Sigmoid colon (tissue), 7 donors: ENCODE measurements around the gene CYP2A13. TPM values are rescaled to one million over a fixed set of nuclear protein-coding genes. Genes with fewer than 3 reads are reported as not detected.
"Not testable (repeated sequence)": the region's sequence is repeated elsewhere in the genome, so short reads cannot be mapped to it uniquely, and the experiment has no call there.

Source experiments
- DNase-seq: peaks from one replicate; pipeline ENCODE4 v3.0.0-alpha.2; 2019
- H3K27ac ChIP-seq, 4 donors: fragments of 200-600 bp; sonication (generic); one replicate each; pipeline ENCODE4 v1.5.1; 2016 to 2019; ENCODE audit warnings: mild to moderate bottlenecking in 1 of 4
- H3K27me3 ChIP-seq, 3 donors: fragments of 200-600 bp; sonication (generic); one replicate each; pipeline ENCODE4 v1.5.1; 2019; ENCODE audit warnings: mild to moderate bottlenecking in 1 of 3
- H3K36me3 ChIP-seq, 4 donors: fragments of 200-600 bp; sonication (generic); one replicate each; pipeline ENCODE4 v1.5.1; 2016 to 2019
- H3K4me1 ChIP-seq, 4 donors: fragments of 200-600 bp; sonication (generic); one replicate each; pipeline ENCODE4 v1.5.1; 2017 to 2019
- H3K4me3 ChIP-seq, 4 donors: fragments of 200-600 bp; sonication (generic); one replicate each; pipeline ENCODE4 v1.5.1; 2017 to 2019; ENCODE audit warnings: mild to moderate bottlenecking in 2 of 4, moderate library complexity in 1 of 4
- H3K9me3 ChIP-seq, 4 donors: fragments of 200-600 bp in 3 of 4; sonication (generic) in 3 of 4; one replicate each; pipeline versions ENCODE4 v1.5.1 to v1.6.1; 2013 to 2019
- EP300 ChIP-seq, 4 donors: sonication (generic); formaldehyde crosslinking; IDR thresholded peaks; one replicate each; pipeline ENCODE4 v1.6.1; 2017; ENCODE audit warnings: antibody characterized with exemption in 4 of 4
- POLR2A ChIP-seq, 2 donors: fragments of 450-650 bp; IDR thresholded peaks; one replicate each; pipeline ENCODE4 v1.6.1; 2016; ENCODE audit warnings: antibody characterized with exemption in 2 of 2, mild to moderate bottlenecking in 2 of 2, moderate library complexity in 2 of 2
- POLR2AphosphoS5 ChIP-seq, 4 donors: sonication (generic); formaldehyde crosslinking; IDR thresholded peaks; one replicate each; pipeline ENCODE4 v1.6.1; 2017; ENCODE audit warnings: antibody characterized with exemption in 4 of 4
- WGBS, 2 donors: extraction: QIAGEN DNeasy Blood & Tissue Kit; methylation state at CpG; one replicate each; pipeline ENCODE4 v1.1.7; 2013; 5-methylcytosine and 5-hydroxymethylcytosine counted together
- intact Hi-C: fragments of 100-400 bp; cut with DNase I; formaldehyde crosslinking; loops from one replicate; pipeline ENCODE4 v1.15.1; 2023
- polyA plus RNA-seq, 3 donors: library from polyadenylated mRNA; stranded (reverse); fragments of 200-250 nt; gene quantifications; one replicate each; pipeline ENCODE4 v1.2.3, GENCODE V29; 2013
- total RNA-seq, 4 donors: library from RNA; depleted of rRNA; stranded (reverse); fragments of >200 nt; gene quantifications; one replicate each; pipeline ENCODE4 v1.1.0, GENCODE V29; 2016
- TF ChIP-seq, protein P1 (sequence below), 4 experiments: fragments of 450-650 bp in 3 of 4; fragments of 200-600 bp in 1 of 4; IDR thresholded peaks; one replicate each; pipeline ENCODE4 v1.5.1; 2016 to 2019; ENCODE audit warnings: antibody characterized with exemption in 4 of 4, mild to moderate bottlenecking in 3 of 4, moderate library complexity in 2 of 4
- donor health status: healthy with polysubstance abuse.
- donor health status: Bipolar disorder and iron deficiency.
- donor health status: healthy.

Gene CYP2A13
- total and polyA plus RNA-seq, 7 donors = not detected

DNA sequence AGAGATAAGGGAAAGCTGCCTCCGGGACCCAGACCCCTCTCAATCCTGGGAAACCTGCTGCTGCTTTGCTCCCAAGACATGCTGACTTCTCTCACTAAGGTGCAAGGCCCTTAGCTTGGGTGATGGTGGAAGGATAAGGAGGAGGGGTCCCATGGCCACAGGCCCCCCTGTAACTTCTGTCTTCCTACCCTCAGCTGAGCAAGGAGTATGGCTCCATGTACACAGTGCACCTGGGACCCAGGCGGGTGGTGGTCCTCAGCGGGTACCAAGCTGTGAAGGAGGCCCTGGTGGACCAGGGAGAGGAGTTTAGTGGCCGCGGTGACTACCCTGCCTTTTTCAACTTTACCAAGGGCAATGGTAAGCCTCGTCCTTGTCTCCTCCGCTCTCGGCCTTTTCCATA, 28.0 kb downstream of the CYP2A13 start:
- no peaks in the 10 kb centered on the region for H3K27me3 ChIP-seq
- H3K9me3 ChIP-seq = no peaks in the 10 kb centered on the region
- DNase-seq = no peak
- no peaks in the 10 kb centered on the region for H3K36me3 ChIP-seq
- no peak for TF ChIP-seq POLR2AphosphoS5 (IDR thresholded peaks at IDR 0.05)
- TF ChIP-seq EP300 (IDR thresholded peaks at IDR 0.05) = no peak
- TF ChIP-seq, protein P1, sequence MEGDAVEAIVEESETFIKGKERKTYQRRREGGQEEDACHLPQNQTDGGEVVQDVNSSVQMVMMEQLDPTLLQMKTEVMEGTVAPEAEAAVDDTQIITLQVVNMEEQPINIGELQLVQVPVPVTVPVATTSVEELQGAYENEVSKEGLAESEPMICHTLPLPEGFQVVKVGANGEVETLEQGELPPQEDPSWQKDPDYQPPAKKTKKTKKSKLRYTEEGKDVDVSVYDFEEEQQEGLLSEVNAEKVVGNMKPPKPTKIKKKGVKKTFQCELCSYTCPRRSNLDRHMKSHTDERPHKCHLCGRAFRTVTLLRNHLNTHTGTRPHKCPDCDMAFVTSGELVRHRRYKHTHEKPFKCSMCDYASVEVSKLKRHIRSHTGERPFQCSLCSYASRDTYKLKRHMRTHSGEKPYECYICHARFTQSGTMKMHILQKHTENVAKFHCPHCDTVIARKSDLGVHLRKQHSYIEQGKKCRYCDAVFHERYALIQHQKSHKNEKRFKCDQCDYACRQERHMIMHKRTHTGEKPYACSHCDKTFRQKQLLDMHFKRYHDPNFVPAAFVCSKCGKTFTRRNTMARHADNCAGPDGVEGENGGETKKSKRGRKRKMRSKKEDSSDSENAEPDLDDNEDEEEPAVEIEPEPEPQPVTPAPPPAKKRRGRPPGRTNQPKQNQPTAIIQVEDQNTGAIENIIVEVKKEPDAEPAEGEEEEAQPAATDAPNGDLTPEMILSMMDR (IDR thresholded peaks at IDR 0.05) = no peak
- no peak for TF ChIP-seq POLR2A (IDR thresholded peaks at IDR 0.05)
- no peak overlapping the region for H3K27ac ChIP-seq
- no peaks in the 10 kb centered on the region for H3K4me1 ChIP-seq
- H3K4me3 ChIP-seq = no peak overlapping the region
- intact Hi-C loops = no loop called here
- WGBS, 2 donors = 89 to 93% methylated on average over 8 of the region's 8 CpGs

DNA sequence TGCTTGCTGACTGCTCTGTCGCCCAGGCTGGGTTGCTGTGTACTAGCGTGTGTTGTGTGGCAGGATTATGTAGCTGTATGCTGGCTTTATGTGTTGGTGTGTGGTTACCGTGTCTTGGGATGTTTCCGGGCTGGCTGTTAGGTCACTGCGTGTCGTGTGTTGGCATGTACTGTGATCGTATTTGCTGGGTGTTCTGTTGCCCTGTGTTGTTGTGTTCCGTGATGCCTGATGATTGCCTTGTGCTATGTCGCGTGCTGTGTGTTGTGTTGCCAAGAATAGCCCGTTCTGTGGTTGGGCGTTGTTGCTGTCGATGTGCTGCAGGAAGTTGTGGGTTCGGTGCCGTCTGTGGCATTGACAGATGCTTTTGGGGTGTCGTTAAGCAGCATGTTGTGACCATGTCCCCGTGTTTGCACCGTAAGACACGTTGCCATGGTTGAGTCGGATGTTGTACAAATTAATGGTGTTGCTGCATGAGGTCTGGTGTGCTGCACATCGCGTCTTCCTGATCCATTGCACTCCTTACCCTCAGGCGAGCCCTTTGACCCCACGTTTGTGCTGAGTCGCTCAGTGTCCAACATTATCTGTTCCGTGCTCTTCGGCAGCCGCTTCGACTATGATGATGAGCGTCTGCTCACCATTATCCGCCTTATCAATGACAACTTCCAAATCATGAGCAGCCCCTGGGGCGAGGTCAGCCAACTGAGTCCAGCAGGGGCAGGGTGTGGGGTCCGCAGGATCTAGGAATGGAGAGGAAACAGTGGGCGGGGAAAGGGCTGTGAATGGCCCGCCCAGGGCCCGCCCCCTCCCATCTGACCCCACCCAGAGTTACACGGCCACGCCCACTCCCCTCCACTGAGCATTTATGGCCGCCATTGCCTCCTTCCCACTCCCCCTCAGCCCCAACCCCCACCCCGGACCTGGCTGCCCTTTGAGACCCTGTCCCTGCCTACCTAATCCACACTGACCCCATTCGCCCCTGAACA, 33.0 kb downstream of the CYP2A13 start:
- H3K9me3 ChIP-seq, H3K27me3 ChIP-seq, H3K4me3 ChIP-seq, H3K36me3 ChIP-seq, intact Hi-C loops, H3K4me1 ChIP-seq, H3K27ac ChIP-seq, DNase-seq: not testable (repeated sequence)
- 74 to 89% methylated on average over 38 of the region's 41 CpGs for WGBS, 2 donors

DNA sequence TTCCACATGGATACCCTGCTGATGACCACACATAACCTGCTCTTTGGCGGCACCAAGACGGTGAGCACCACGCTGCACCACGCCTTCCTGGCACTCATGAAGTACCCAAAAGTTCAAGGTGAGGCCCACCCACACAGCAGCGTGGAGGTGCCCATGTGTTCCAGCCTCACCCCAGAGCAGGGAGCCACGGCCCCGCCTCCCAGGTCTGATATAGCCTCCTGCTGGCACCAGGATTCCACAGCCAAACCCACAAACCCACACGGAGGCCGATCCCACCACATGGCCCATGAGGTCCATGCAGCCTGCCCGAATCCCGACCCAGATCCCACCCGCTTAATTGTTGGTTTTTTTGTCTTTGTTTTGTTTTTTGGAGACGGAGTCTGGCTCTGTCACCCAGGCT, 34.6 kb downstream of the CYP2A13 start:
- not testable (repeated sequence) for DNase-seq

DNA sequence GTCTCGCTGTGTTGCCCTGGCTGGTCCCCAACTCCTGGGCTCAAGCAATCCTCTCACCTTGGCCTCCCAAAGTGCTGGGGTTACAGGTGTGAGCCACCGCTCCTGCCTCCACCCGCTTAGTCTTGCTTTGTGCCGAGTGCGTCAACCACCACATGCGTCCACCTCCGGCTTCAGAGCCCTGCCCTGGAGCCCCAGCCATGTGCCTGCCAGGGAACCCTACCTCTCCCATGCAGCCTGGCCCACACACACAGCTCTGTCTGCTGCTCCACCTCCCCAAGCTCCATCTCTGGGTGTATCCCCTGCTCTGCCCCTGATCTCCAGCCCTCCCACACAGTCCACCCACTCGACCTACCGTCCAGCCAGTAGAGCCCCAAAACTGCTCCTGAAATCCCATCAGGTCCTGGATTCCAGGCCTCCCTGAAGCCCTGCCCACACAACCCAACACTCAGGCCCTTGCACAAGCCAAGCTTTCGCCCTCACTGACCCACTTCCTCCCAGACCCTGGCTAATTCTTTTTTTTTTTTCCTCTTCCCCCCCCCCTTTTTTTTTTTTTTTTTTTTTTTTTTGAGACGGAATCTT, 35.6 kb downstream of the CYP2A13 start:
- Histone ChIP-seq H3K9me3 (no peaks in the 10 kb centered on the region), H3K4me3 (no peak overlapping the region), H3K27me3 (no peaks in the 10 kb centered on the region), H3K4me1 (peaks cover 0 to 13% (median 7%) of the 10 kb centered on the region in 4 donors), H3K36me3 (no peaks in the 10 kb centered on the region), H3K27ac (no peak overlapping the region)
- intact Hi-C loops = no loop called here
- TF ChIP-seq EP300 (IDR thresholded peaks at IDR 0.05) = no peak
- TF ChIP-seq POLR2AphosphoS5 (IDR thresholded peaks at IDR 0.05) = no peak
- TF ChIP-seq, protein P1 (IDR thresholded peaks at IDR 0.05) = no peak
- TF ChIP-seq POLR2A (IDR thresholded peaks at IDR 0.05) = no peak
- 91 to 93% methylated on average over 11 of the region's 11 CpGs for WGBS, 2 donors
- no peak for DNase-seq

More for the DNA sequence above, 34.6 kb downstream of the CYP2A13 start:
- H3K4me3 ChIP-seq, H3K36me3 ChIP-seq, H3K27me3 ChIP-seq, intact Hi-C loops, H3K9me3 ChIP-seq, H3K27ac ChIP-seq, H3K4me1 ChIP-seq: not testable (repeated sequence)
- 90 to 92% methylated on average over 13 of the region's 13 CpGs for WGBS, 2 donors

DNA sequence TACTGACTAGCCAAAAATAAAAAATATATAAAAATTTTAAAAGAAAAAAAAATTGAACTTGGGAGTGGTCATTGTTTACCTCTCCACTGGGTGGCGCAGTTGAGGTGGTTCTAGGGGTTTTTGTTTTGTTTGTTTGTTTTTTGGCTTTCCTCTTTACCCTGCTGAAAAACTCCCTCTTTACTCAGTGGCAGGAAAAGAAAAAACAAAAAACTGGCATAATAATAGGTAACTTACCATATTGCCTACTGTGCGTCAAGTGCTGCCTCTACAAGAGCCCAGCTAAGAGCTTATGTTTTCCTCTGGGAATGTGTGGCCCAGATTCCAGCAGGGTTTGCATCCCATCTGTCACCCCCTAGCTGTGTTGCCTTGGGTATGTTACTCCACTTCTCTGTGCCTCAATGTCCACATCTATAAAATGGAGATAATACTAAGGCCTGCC, 38.5 kb downstream of the CYP2A13 start:
- Histone ChIP-seq H3K4me1 (peaks cover 0 to 13% (median 7%) of the 10 kb centered on the region in 4 donors), H3K27ac (peak overlapping the region in 2 of 4 donors; percentile 70 to 74)
- not testable (repeated sequence) for DNase-seq, H3K27me3 ChIP-seq, H3K4me3 ChIP-seq, H3K36me3 ChIP-seq, H3K9me3 ChIP-seq
- 45 to 46% methylated on average over 2 of the region's 2 CpGs for WGBS, 2 donors
- TF ChIP-seq, protein P1 (IDR thresholded peaks at IDR 0.05) = peak in 3 of 4 experiments; percentile 36 to 75 (median 44)
- intact Hi-C loops = loop anchor here (2.0 kb wide), 1 partner anchor 18 kb away; no protein-coding TSS in a partner anchor

DNA sequence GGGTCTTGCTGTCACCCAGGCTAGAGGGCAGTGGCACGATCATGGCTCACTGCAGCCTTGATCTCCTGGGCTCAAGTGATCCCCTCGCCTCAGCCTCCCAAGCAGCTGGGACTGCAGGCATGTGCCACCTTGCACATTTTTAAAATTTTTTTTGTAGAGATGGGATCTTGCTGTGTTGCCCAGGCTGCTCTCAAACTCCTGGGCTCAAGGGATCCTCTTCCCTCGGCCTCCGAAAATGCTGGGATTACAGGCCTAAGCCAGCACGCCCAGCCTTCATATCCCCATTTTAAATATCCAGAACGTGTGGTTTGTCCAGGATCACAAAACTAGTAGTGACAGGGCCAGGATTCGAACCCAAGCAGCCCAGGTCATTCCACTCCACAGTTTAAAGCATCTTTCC, 39.1 kb downstream of the CYP2A13 start:
- Histone ChIP-seq H3K4me3 (peak overlapping the region in 1 of 4 donors; percentile 25), H3K4me1 (peaks cover 0 to 15% (median 7%) of the 10 kb centered on the region in 4 donors), H3K27ac (peak overlapping the region in 3 of 4 donors; percentile 41 to 74 (median 70))
- not testable (repeated sequence) for H3K36me3 ChIP-seq, H3K9me3 ChIP-seq, DNase-seq, H3K27me3 ChIP-seq
- intact Hi-C loops = loop anchor here (2.0 kb wide), 1 partner anchor 17 kb away; no protein-coding TSS in a partner anchor
- WGBS, 2 donors = 74 to 78% methylated on average over 7 of the region's 7 CpGs
